Tibial nerve (tissue), 4 donors: ENCODE data around the gene PPFIBP1. TPM values are rescaled to one million over a fixed set of nuclear protein-coding genes. Genes with fewer than 3 reads are reported as not detected.

Source experiments
- DNase-seq, 2 donors: peaks; one replicate each; pipeline ENCODE4 v3.0.0-alpha.2; 2019; ENCODE audit warnings: low spot score in 2 of 2
- H3K27ac ChIP-seq, 4 donors: fragments of 200-600 bp; sonication (generic) in 3 of 4; one replicate each; pipeline ENCODE4 v1.5.1; 2017 to 2019; ENCODE audit warnings: mild to moderate bottlenecking in 1 of 4
- H3K27me3 ChIP-seq, 2 donors: fragments of 200-600 bp; sonication (generic) in 1 of 2; one replicate each; pipeline versions ENCODE4 v1.5.1 to v1.6.0; 2017 to 2019
- H3K36me3 ChIP-seq, 3 donors: fragments of 200-600 bp; sonication (generic); one replicate each; pipeline ENCODE4 v1.5.1; 2018 to 2019
- H3K4me1 ChIP-seq, 4 donors: fragments of 200-600 bp; sonication (generic) in 3 of 4; one replicate each; pipeline ENCODE4 v1.5.1; 2017 to 2019
- H3K4me3 ChIP-seq, 4 donors: fragments of 200-600 bp; sonication (generic) in 3 of 4; one replicate each; pipeline ENCODE4 v1.5.1; 2017 to 2019; ENCODE audit warnings: mild to moderate bottlenecking in 1 of 4, moderate library complexity in 1 of 4
- H3K9me3 ChIP-seq, 4 donors: fragments of 200-600 bp; sonication (generic) in 3 of 4; one replicate each; pipeline ENCODE4 v1.5.1; 2017 to 2019
- CTCF ChIP-seq, 5 experiments: fragments of 200-600 bp in 3 of 5; fragments of 450-650 bp in 2 of 5; sonication (generic) in 3 of 5; IDR thresholded peaks; one replicate each; pipeline ENCODE4 v1.5.1; 2016 to 2019; ENCODE audit warnings: antibody characterized with exemption in 5 of 5, mild to moderate bottlenecking in 3 of 5, moderate library complexity in 2 of 5
- EP300 ChIP-seq, 2 donors: sonication (generic); formaldehyde crosslinking; IDR thresholded peaks; one replicate each; pipeline ENCODE4 v1.6.1; 2017; ENCODE audit warnings: antibody characterized with exemption in 2 of 2, mild to moderate bottlenecking in 1 of 2
- POLR2A ChIP-seq, 2 donors: fragments of 450-650 bp; IDR thresholded peaks; one replicate each; pipeline ENCODE4 v1.6.1; 2017; ENCODE audit warnings: antibody characterized with exemption in 2 of 2, mild to moderate bottlenecking in 2 of 2, moderate library complexity in 2 of 2
- whole genome bisulfite sequencing, 2 donors: methylation state at CpG; one replicate each; pipeline ENCODE4 v1.1.5; 2018; 5-methylcytosine and 5-hydroxymethylcytosine counted together
- total RNA-seq, 4 donors: library from RNA; depleted of rRNA; stranded (reverse); fragments of >200 nt; gene quantifications; one replicate each; pipeline ENCODE4 v1.1.0, GENCODE V29; 2016

The PPFIBP1 gene
- total RNA-seq, 4 donors from 2014 or later: 56.9 to 110 (median 72.5) TPM

GRCh38 chr12:27682534-27682933, 158.5 kb downstream of the PPFIBP1 start:
- H3K27ac ChIP-seq: no peak overlapping the region
- no peak for DNase-seq
- no peaks in the 10 kb centered on the region for H3K9me3 ChIP-seq
- WGBS, 2 donors: 83 to 85% methylated on average over 2 of the region's 2 CpGs
- TF ChIP-seq EP300 (IDR thresholded peaks at IDR 0.05) (no peak), POLR2A (IDR thresholded peaks at IDR 0.05) (no peak), CTCF (IDR thresholded peaks at IDR 0.05) (no peak)
- H3K36me3 ChIP-seq: peaks cover 0 to 74% (median 0%) of the 10 kb centered on the region in 3 donors
- no peaks in the 10 kb centered on the region for H3K4me1 ChIP-seq
- no peak overlapping the region for H3K4me3 ChIP-seq
- H3K27me3 ChIP-seq: no peaks in the 10 kb centered on the region

- TF ChIP-seq EP300 (IDR thresholded peaks at IDR 0.05): no peak
- TF ChIP-seq CTCF (IDR thresholded peaks at IDR 0.05): no peak
- TF ChIP-seq POLR2A (IDR thresholded peaks at IDR 0.05): no peak
- no peak overlapping the region for H3K4me3 ChIP-seq
- peaks cover 5 to 83% (median 6%) of the 10 kb centered on the region in 3 donors for H3K36me3 ChIP-seq
- H3K9me3 ChIP-seq: no peaks in the 10 kb centered on the region
- H3K27me3 ChIP-seq: no peaks in the 10 kb centered on the region
- WGBS, 2 donors: 79 to 82% methylated on average over 2 of the region's 2 CpGs
- H3K27ac ChIP-seq: no peak overlapping the region
- H3K4me1 ChIP-seq: no peaks in the 10 kb centered on the region
- DNase-seq: no peak
Measured at GRCh38 chr12:27685274-27685673, 161.3 kb downstream of the PPFIBP1 start.

GRCh38 chr12:27686147-27686546, 162.1 kb downstream of the PPFIBP1 start:
- DNase-seq: no peak
- H3K4me3 ChIP-seq: no peak overlapping the region
- H3K27me3 ChIP-seq: no peaks in the 10 kb centered on the region
- no peak overlapping the region for H3K27ac ChIP-seq
- no peak for TF ChIP-seq POLR2A (IDR thresholded peaks at IDR 0.05)
- TF ChIP-seq EP300 (IDR thresholded peaks at IDR 0.05): no peak
- TF ChIP-seq CTCF (IDR thresholded peaks at IDR 0.05): no peak
- H3K36me3 ChIP-seq: peaks cover 5 to 83% (median 6%) of the 10 kb centered on the region in 3 donors
- no peaks in the 10 kb centered on the region for H3K4me1 ChIP-seq
- H3K9me3 ChIP-seq: no peaks in the 10 kb centered on the region

- H3K36me3 ChIP-seq: peaks cover 5 to 84% (median 6%) of the 10 kb centered on the region in 3 donors
- H3K27me3 ChIP-seq: no peaks in the 10 kb centered on the region
- 93% methylated on average over 3 of the region's 3 CpGs for WGBS, 2 donors
- H3K4me3 ChIP-seq: no peak overlapping the region
- H3K27ac ChIP-seq: no peak overlapping the region
- TF ChIP-seq CTCF (IDR thresholded peaks at IDR 0.05) (no peak), EP300 (IDR thresholded peaks at IDR 0.05) (no peak), POLR2A (IDR thresholded peaks at IDR 0.05) (no peak)
- DNase-seq: no peak
- H3K4me1 ChIP-seq: no peaks in the 10 kb centered on the region
- H3K9me3 ChIP-seq: no peaks in the 10 kb centered on the region
Measured at GRCh38 chr12:27688671-27689070, 164.7 kb downstream of the PPFIBP1 start.

- no peaks in the 10 kb centered on the region for H3K27me3 ChIP-seq
- H3K4me1 ChIP-seq: no peaks in the 10 kb centered on the region
- WGBS, 2 donors: 94 to 95% methylated on average over 13 of the region's 13 CpGs
- no peak overlapping the region for H3K4me3 ChIP-seq
- DNase-seq: no peak
- no peaks in the 10 kb centered on the region for H3K9me3 ChIP-seq
- H3K27ac ChIP-seq: no peak overlapping the region
- H3K36me3 ChIP-seq: peaks cover 5 to 83% (median 6%) of the 10 kb centered on the region in 3 donors
- TF ChIP-seq CTCF (IDR thresholded peaks at IDR 0.05): no peak
Measured at GRCh38 chr12:27689558-27690180, 165.7 kb downstream of the PPFIBP1 start.
